ENCODE data around the gene GALNT13. TPM values are rescaled to one million over a fixed set of nuclear protein-coding genes. Genes with fewer than 3 reads are reported as not detected.

The GALNT13 gene
- total RNA-seq, 1 donor from 2014 or later: 0.13 TPM

- H3K9me3 Mint-ChIP-seq (ENCODE audit: unreplicated experiment): no peaks in the 10 kb centered on the region
- no peak overlapping the region for H3K4me3 Mint-ChIP-seq (ENCODE audit: unreplicated experiment)
- no peaks in the 10 kb centered on the region for H3K36me3 Mint-ChIP-seq (ENCODE audit: unreplicated experiment)
- H3K27ac Mint-ChIP-seq (ENCODE audit: unreplicated experiment): no peak overlapping the region
- no peak for TF ChIP-seq CTCF (IDR thresholded peaks at IDR 0.05)
- no peak for DNase-seq (ENCODE audit: extremely low spot score, unreplicated experiment)
- H3K27me3 Mint-ChIP-seq (ENCODE audit: unreplicated experiment): peaks cover 2% of the 10 kb centered on the region
- no peaks in the 10 kb centered on the region for H3K4me1 Mint-ChIP-seq (ENCODE audit: unreplicated experiment)
Measured at GRCh38 chr2:154446324-154446723, 574.6 kb downstream of the GALNT13 start.

GRCh38 chr2:154447727-154448418 lies 576.2 kb downstream of the GALNT13 start:
- Mint-ChIP-seq H3K27me3 (ENCODE audit: unreplicated experiment) (peaks cover 3% of the 10 kb centered on the region), H3K27ac (ENCODE audit: unreplicated experiment) (no peak overlapping the region), H3K36me3 (ENCODE audit: unreplicated experiment) (no peaks in the 10 kb centered on the region), H3K4me1 (ENCODE audit: unreplicated experiment) (no peaks in the 10 kb centered on the region), H3K4me3 (ENCODE audit: unreplicated experiment) (no peak overlapping the region), H3K9me3 (ENCODE audit: unreplicated experiment) (no peaks in the 10 kb centered on the region)
- no peak for TF ChIP-seq CTCF (IDR thresholded peaks at IDR 0.05)
- no peak for DNase-seq (ENCODE audit: extremely low spot score, unreplicated experiment)

- no peak overlapping the region for H3K27ac Mint-ChIP-seq (ENCODE audit: unreplicated experiment)
- H3K4me1 Mint-ChIP-seq (ENCODE audit: unreplicated experiment): peaks cover 5% of the 10 kb centered on the region
- H3K9me3 Mint-ChIP-seq (ENCODE audit: unreplicated experiment): no peaks in the 10 kb centered on the region
Measured at GRCh38 chr2:154449951-154450658, 578.4 kb downstream of the GALNT13 start.

GRCh38 chr2:154452471-154452870 lies 580.7 kb downstream of the GALNT13 start:
- H3K36me3 Mint-ChIP-seq (ENCODE audit: unreplicated experiment): no peaks in the 10 kb centered on the region
- H3K27ac Mint-ChIP-seq (ENCODE audit: unreplicated experiment): no peak overlapping the region
- H3K4me1 Mint-ChIP-seq (ENCODE audit: unreplicated experiment): peaks cover 14% of the 10 kb centered on the region
- peaks cover 3% of the 10 kb centered on the region for H3K27me3 Mint-ChIP-seq (ENCODE audit: unreplicated experiment)
- DNase-seq (ENCODE audit: extremely low spot score, unreplicated experiment): no peak
- no peaks in the 10 kb centered on the region for H3K9me3 Mint-ChIP-seq (ENCODE audit: unreplicated experiment)
- H3K4me3 Mint-ChIP-seq (ENCODE audit: unreplicated experiment): no peak overlapping the region
- no peak for TF ChIP-seq CTCF (IDR thresholded peaks at IDR 0.05)

More at GRCh38 chr2:154449951-154450658, 578.4 kb downstream of the GALNT13 start:
- no peak for TF ChIP-seq CTCF (IDR thresholded peaks at IDR 0.05)
- peaks cover 3% of the 10 kb centered on the region for H3K27me3 Mint-ChIP-seq (ENCODE audit: unreplicated experiment)
- H3K36me3 Mint-ChIP-seq (ENCODE audit: unreplicated experiment): no peaks in the 10 kb centered on the region
- H3K4me3 Mint-ChIP-seq (ENCODE audit: unreplicated experiment): no peak overlapping the region
- no peak for DNase-seq (ENCODE audit: extremely low spot score, unreplicated experiment)

- Mint-ChIP-seq H3K36me3 (ENCODE audit: unreplicated experiment) (no peaks in the 10 kb centered on the region), H3K4me3 (ENCODE audit: unreplicated experiment) (no peak overlapping the region), H3K27me3 (ENCODE audit: unreplicated experiment) (peaks cover 3% of the 10 kb centered on the region), H3K27ac (ENCODE audit: unreplicated experiment) (no peak overlapping the region), H3K4me1 (ENCODE audit: unreplicated experiment) (peaks cover 14% of the 10 kb centered on the region), H3K9me3 (ENCODE audit: unreplicated experiment) (no peaks in the 10 kb centered on the region)
- peak; percentile 39 for TF ChIP-seq CTCF (IDR thresholded peaks at IDR 0.05)
- no peak for DNase-seq (ENCODE audit: extremely low spot score, unreplicated experiment)
Measured at GRCh38 chr2:154452906-154453493, 581.3 kb downstream of the GALNT13 start.
